ENCODE data around the gene PAXX. TPM values are rescaled to one million over a fixed set of nuclear protein-coding genes. Genes with fewer than 3 reads are reported as not detected.
A peak's percentile ranks its signal among the peaks of the same experiment; 100 is the strongest.

PAXX gene
- total RNA-seq, 1 donor from 2014 or later, result 8.3 TPM

DNA sequence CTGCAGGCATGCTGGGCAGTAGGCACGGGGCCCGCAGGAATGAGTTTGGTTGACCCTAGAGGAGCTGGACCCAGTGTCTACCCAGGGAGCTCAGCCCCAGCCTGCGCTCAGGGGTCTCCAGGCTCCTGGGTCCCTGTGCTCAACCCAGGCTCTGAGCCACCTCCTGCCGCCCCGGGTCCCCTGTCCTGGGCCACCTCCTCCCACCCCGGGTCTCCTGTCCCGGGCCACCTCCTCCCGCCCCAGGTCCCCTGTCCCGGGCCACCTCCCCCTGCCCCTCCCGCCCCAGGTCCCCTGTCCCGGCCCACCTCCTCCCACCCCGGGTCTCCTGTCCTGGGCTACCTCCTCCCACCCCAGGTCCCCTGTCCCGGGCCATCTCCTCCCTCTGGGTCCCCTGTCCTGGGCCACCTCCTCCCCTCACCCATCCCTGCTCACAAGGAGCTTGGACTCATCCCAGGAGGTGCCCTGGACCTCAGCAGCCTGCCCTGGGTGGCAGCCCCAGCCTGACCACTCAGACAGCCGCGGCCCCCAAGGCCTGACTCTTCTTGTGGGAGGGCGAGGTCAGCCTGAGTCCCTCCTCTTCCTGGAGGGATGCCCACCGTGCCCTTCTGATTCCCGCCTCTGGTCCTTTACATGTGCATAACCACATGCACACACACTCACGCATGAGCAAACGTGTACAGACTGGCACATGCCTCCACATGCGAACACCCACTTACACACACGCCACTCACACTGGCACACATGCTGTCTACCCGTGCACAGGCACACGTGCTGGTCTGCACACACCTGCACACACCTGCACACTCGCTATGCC lies 37.7 kb upstream of the PAXX start:
- Mint-ChIP-seq H3K36me3 (ENCODE audit: low read depth, unreplicated experiment) (no peaks in the 10 kb centered on the region), H3K27me3 (ENCODE audit: unreplicated experiment) (peaks cover 7% of the 10 kb centered on the region), H3K27ac (ENCODE audit: unreplicated experiment) (no peak overlapping the region), H3K4me1 (ENCODE audit: unreplicated experiment) (no peaks in the 10 kb centered on the region), H3K4me3 (ENCODE audit: unreplicated experiment) (no peak overlapping the region), H3K9me3 (ENCODE audit: unreplicated experiment) (no peaks in the 10 kb centered on the region)
- TF ChIP-seq CTCF (IDR thresholded peaks at IDR 0.05; ENCODE audit: unreplicated experiment), result no peak
- no peak for DNase-seq (ENCODE audit: low spot score)

- H3K27ac Mint-ChIP-seq (ENCODE audit: unreplicated experiment), result no peak overlapping the region
- peaks cover 7% of the 10 kb centered on the region for H3K27me3 Mint-ChIP-seq (ENCODE audit: unreplicated experiment)
- no peak for DNase-seq (ENCODE audit: low spot score)
- TF ChIP-seq CTCF (IDR thresholded peaks at IDR 0.05; ENCODE audit: unreplicated experiment), result no peak
- H3K4me1 Mint-ChIP-seq (ENCODE audit: unreplicated experiment), result no peaks in the 10 kb centered on the region
- H3K36me3 Mint-ChIP-seq (ENCODE audit: low read depth, unreplicated experiment), result no peaks in the 10 kb centered on the region
- no peaks in the 10 kb centered on the region for H3K9me3 Mint-ChIP-seq (ENCODE audit: unreplicated experiment)
- H3K4me3 Mint-ChIP-seq (ENCODE audit: unreplicated experiment), result no peak overlapping the region
Observed at GRCh38 chr9:136955202-136955942, 36.9 kb upstream of the PAXX start.

DNA sequence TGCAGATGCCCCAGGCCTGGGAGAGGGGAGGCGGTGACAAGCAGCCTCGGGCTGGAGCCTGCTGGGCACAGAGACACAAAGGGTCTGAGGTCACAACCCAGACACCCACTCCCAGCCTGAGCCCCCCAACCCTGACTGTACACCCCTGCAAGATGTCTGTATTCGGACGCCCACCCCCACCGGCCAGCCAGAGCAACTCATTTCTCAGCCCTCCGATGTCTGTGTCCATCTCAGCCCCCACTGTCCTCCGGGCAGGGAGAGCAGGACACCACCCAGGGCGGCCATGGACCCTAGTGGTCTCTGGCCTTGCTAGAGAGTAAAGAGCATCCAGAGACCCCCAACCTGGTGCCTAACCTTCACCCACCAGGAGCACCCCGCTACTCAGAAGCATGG lies 36.3 kb upstream of the PAXX start:
- Mint-ChIP-seq H3K9me3 (ENCODE audit: unreplicated experiment) (no peaks in the 10 kb centered on the region), H3K36me3 (ENCODE audit: low read depth, unreplicated experiment) (no peaks in the 10 kb centered on the region), H3K27ac (ENCODE audit: unreplicated experiment) (no peak overlapping the region), H3K4me3 (ENCODE audit: unreplicated experiment) (no peak overlapping the region), H3K4me1 (ENCODE audit: unreplicated experiment) (no peaks in the 10 kb centered on the region), H3K27me3 (ENCODE audit: unreplicated experiment) (peaks cover 7% of the 10 kb centered on the region)
- DNase-seq (ENCODE audit: low spot score), result no peak
- no peak for TF ChIP-seq CTCF (IDR thresholded peaks at IDR 0.05; ENCODE audit: unreplicated experiment)

- TF ChIP-seq CTCF (IDR thresholded peaks at IDR 0.05; ENCODE audit: unreplicated experiment), result no peak
- peak overlapping the region; percentile 49 for H3K4me3 Mint-ChIP-seq (ENCODE audit: unreplicated experiment)
- DNase-seq (ENCODE audit: low spot score), result no peak
- peaks cover 7% of the 10 kb centered on the region for H3K27me3 Mint-ChIP-seq (ENCODE audit: unreplicated experiment)
- no peaks in the 10 kb centered on the region for H3K9me3 Mint-ChIP-seq (ENCODE audit: unreplicated experiment)
- H3K36me3 Mint-ChIP-seq (ENCODE audit: low read depth, unreplicated experiment), result no peaks in the 10 kb centered on the region
- no peak overlapping the region for H3K27ac Mint-ChIP-seq (ENCODE audit: unreplicated experiment)
- H3K4me1 Mint-ChIP-seq (ENCODE audit: unreplicated experiment), result no peaks in the 10 kb centered on the region
Observed at GRCh38 chr9:136956604-136957003, 35.6 kb upstream of the PAXX start.

DNA sequence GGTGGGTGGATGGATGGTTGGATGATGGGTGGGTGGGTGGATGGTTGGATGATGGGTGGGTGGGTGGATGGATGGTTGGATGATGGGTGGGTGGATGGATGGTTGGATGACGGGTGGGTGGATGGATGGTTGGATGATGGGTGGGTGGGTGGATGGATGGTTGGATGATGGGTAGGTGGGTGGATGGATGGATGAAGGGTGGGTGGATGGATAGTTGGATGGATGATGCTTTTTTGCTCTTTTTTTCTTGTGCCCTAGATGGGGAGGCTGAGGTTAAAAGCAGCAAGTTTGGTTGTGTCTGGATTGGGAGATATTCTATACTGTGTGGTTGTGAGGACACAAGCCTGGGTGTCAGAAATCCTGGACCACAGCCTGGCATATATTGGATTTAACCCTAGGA lies 34.8 kb upstream of the PAXX start:
- Mint-ChIP-seq H3K9me3 (ENCODE audit: unreplicated experiment) (no peaks in the 10 kb centered on the region), H3K36me3 (ENCODE audit: low read depth, unreplicated experiment) (no peaks in the 10 kb centered on the region), H3K4me1 (ENCODE audit: unreplicated experiment) (no peaks in the 10 kb centered on the region), H3K27ac (ENCODE audit: unreplicated experiment) (no peak overlapping the region), H3K4me3 (ENCODE audit: unreplicated experiment) (no peak overlapping the region), H3K27me3 (ENCODE audit: unreplicated experiment) (peaks cover 7% of the 10 kb centered on the region)
- DNase-seq (ENCODE audit: low spot score), result no peak
- TF ChIP-seq CTCF (IDR thresholded peaks at IDR 0.05; ENCODE audit: unreplicated experiment), result no peak

All from endothelial cell (in vitro differentiated cells).